Femur (tissue), 1 donor: Measurements from ENCODE around the gene SMS.
A peak's percentile ranks its signal among the peaks of the same experiment; 100 is the strongest.

Experiments
- DNase-seq: peaks from one replicate; pipeline ENCODE4 v3.0.0-alpha.2; 2017

Gene SMS

DNA sequence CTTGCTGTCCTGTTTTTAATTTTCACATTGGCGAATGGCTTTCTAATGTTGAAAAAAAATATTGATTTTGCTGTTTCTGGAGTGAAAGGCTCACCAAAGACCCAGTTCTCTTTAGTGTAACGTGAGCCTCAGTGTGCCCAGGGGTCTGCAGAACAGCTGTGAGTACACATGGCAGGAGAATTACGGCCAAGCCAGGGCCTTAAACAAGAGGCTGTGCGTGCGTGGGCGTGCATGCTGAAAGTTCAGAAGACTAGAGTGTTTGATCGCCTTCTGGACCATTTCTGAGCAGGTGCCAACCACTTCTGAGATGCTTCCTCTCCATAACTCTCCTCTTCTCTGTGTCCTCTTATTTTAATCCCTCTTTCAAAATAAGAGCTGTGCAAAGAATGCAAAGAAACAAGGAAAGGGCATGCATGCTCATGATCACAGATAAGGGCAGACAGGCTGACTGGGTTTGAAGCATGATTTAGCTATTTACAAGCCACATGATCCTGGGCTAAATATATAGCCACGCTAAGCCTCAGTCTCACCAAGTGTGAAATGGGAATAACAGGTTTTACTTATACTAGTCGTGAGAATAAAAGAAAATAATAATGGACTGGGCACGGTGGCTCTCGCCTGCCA, 101.5 kb downstream of the SMS start:
- peak; percentile 20 for DNase-seq

DNA sequence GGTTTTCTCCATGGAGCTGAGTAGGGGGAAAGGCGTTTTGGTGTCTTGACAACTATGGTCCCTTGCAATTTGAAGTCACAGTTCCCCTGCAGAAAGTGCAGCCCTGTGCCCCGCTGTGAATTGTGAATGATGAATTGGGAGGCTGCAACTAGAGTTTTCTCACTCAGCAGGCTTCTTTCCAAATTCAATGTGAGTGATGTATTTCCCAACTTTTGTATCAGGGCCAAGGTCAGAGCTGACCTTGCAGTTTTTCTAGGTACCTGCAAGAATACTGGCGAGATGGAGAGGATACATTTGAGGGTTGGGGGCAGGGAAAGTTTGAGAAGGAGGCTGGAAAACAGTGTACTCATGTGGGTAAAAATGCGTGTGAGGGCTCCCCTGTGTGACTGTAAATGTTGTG, 103.4 kb downstream of the SMS start:
- DNase-seq, result no peak
